Duodenal mucosa (tissue), 2 donors: ENCODE data around the gene BTBD10.

ENCODE experiments used
- H3K27ac ChIP-seq: one replicate; pipeline ENCODE4 v1.7.0; 2013; ENCODE audit warnings: low read depth, low read length
- H3K27me3 ChIP-seq, 2 donors: one replicate each; pipeline ENCODE4 v1.7.0; 2013; ENCODE audit warnings: low read length in 2 of 2, control low read depth in 1 of 2; ENCODE audit not compliant: insufficient read depth in 2 of 2, control insufficient read depth in 1 of 2
- H3K36me3 ChIP-seq, 2 donors: one replicate each; pipeline ENCODE4 v1.7.0; 2013; ENCODE audit warnings: low read length in 2 of 2, control low read depth in 1 of 2; ENCODE audit not compliant: insufficient read depth in 2 of 2, control insufficient read depth in 1 of 2
- H3K4me1 ChIP-seq, 2 donors: one replicate each; pipeline ENCODE4 v1.7.0; 2013; ENCODE audit warnings: low read length in 2 of 2, control low read depth in 1 of 2; ENCODE audit not compliant: insufficient read depth in 2 of 2, control insufficient read depth in 1 of 2
- H3K4me3 ChIP-seq, 2 donors: one replicate each; pipeline ENCODE4 v1.7.0; 2013; ENCODE audit warnings: low read length in 2 of 2, low read depth in 1 of 2
- H3K9ac ChIP-seq, 2 donors: one replicate each; pipeline ENCODE4 v1.7.0; 2013; ENCODE audit warnings: low read length in 2 of 2, low read depth in 1 of 2
- H3K9me3 ChIP-seq, 2 donors: one replicate each; pipeline ENCODE4 v1.7.0; 2013; ENCODE audit warnings: low read length in 2 of 2, control low read depth in 1 of 2; ENCODE audit not compliant: control insufficient read depth in 1 of 2

Gene BTBD10

DNA sequence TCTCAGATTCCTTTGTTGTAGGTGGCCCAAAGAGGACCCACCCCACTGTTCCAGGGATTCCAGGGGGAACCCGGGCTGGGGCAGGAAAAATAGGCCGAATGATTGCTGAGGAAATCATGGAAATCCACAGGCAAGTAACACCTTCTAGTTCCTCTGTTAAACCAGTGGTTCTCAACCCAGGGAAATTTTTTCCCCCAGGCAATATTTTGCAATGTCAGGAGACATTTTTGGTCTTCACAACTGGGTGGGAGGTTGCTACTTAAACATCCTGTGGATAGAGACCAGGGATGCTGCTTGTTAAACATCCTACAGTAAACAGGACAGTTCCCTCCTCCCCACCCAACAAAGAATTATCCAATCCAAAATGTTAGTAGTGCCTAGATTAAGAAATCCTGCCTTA is 84.7 kb downstream of the BTBD10 start:
- Histone ChIP-seq H3K4me1 (peaks cover 6 to 9% of the 10 kb centered on the region in 2 donors), H3K27ac (no peak overlapping the region), H3K36me3 (peaks cover 57 to 80% of the 10 kb centered on the region in 2 donors), H3K27me3 (no peaks in the 10 kb centered on the region), H3K4me3 (no peak overlapping the region), H3K9me3 (no peaks in the 10 kb centered on the region), H3K9ac (no peak overlapping the region)

DNA sequence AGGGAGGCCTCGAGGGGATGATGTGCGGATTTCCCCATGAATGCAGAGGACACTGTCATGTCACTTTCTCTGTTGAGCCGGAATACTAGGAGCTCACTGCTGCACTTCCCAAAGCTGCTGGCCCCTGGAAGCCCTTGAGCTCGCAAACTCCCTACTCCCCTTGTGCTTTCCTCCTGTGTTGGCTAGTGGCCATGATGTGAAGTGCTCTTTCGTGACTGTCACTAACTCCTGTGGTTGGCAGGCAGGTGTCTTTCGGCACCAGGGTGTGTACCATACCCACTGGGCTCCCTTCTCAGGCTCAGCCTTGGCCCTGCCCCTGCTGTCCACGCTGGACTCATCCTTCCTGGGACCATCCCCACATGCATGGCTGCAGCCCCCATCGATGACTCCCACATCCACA is 86.2 kb downstream of the BTBD10 start:
- no peak overlapping the region for H3K4me3 ChIP-seq
- no peaks in the 10 kb centered on the region for H3K9me3 ChIP-seq
- H3K4me1 ChIP-seq = peaks cover 6 to 9% of the 10 kb centered on the region in 2 donors
- peaks cover 53 to 81% of the 10 kb centered on the region in 2 donors for H3K36me3 ChIP-seq
- no peaks in the 10 kb centered on the region for H3K27me3 ChIP-seq
- no peak overlapping the region for H3K9ac ChIP-seq
- no peak overlapping the region for H3K27ac ChIP-seq

DNA sequence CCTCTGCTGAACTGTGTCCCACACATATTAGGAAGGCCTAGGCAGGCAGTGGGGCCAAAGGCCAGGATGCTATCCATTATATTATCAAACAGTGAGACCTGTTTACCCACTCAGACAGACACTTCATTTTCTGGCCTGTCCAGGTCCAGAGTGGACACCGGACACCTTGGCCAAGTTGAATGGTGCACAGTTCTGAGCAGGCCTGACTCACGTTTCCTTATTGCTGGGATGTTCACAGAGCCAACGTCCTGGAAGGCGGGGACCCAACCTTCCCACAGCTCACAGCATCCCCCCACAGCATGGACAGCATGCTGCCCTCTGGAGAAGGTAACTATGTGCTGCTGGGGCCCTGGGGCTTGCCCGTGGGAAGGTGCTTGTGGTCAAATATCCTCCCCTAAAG is 86.6 kb downstream of the BTBD10 start:
- Histone ChIP-seq H3K4me1 (peaks cover 6 to 9% of the 10 kb centered on the region in 2 donors), H3K9me3 (no peaks in the 10 kb centered on the region), H3K36me3 (peaks cover 57 to 81% of the 10 kb centered on the region in 2 donors), H3K27me3 (no peaks in the 10 kb centered on the region), H3K27ac (no peak overlapping the region), H3K9ac (no peak overlapping the region), H3K4me3 (no peak overlapping the region)

DNA sequence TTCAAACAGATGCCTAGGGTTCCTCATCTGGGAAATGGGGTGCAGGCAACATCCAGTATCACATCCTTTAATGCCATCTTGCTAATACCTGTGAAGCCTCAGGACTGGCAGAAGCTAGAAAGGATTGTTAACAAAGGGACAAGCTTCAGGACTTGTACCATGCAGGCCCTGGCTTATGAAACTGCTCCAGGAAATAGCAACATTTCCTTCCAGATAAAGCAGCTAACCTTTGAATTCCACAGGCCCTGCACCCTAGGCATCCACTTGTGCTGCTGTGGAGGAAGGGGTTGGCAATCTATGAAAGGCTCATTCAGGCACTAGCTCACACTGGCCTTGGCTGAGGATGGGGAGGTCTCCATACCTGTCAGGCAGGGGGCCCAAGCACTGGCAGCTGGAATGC is 87.2 kb downstream of the BTBD10 start:
- no peak overlapping the region for H3K4me3 ChIP-seq
- peaks cover 52 to 79% of the 10 kb centered on the region in 2 donors for H3K36me3 ChIP-seq

DNA sequence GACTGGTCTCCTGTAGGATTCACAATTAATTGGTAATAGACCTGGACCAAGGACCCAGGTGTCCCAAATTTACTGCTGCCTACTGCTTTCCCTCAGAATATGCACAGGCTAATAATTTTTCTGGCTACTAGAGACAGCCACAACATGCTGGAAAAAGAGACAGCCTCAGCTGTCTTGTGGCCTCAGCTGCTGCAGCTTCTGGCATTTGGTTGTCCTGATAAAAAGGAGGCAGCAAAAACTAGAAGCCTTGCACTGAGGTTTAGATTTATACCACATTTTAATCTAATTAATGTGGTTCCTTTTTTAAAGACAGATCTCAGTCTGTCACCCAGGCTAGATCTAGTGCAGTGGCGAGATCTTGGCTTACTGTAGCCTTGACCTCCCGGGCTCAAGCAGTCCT is 89.8 kb downstream of the BTBD10 start:
- Histone ChIP-seq H3K9me3 (no peaks in the 10 kb centered on the region), H3K27ac (no peak overlapping the region), H3K36me3 (peaks cover 45 to 79% of the 10 kb centered on the region in 2 donors), H3K4me1 (peaks cover 6 to 9% of the 10 kb centered on the region in 2 donors), H3K9ac (no peak overlapping the region), H3K4me3 (no peak overlapping the region), H3K27me3 (no peaks in the 10 kb centered on the region)

More for the DNA sequence above, 87.2 kb downstream of the BTBD10 start:
- Histone ChIP-seq H3K4me1 (peaks cover 6 to 9% of the 10 kb centered on the region in 2 donors), H3K9me3 (no peaks in the 10 kb centered on the region), H3K9ac (no peak overlapping the region), H3K27me3 (no peaks in the 10 kb centered on the region), H3K27ac (no peak overlapping the region)

DNA sequence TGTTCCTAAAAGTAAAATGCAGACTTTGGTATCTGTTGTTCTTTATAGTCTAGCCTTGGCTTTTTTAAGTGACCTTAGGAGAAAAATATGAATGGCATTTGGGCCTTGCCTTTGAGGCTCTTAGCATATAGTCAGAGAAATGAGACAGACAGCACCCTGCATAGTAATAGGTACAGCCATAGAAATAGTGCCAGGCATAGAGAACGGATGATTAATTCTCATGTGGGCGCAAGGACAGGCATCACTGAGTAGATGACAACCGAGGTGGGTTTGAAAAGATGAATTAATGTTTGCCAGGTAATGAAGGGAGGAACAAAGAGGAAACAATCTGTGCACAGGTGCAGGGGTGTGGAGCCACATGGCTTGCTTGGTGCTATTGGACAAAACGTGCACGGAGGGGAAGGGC is 95.0 kb downstream of the BTBD10 start:
- Histone ChIP-seq H3K4me1 (no peaks in the 10 kb centered on the region), H3K9me3 (no peaks in the 10 kb centered on the region), H3K9ac (no peak overlapping the region), H3K27me3 (no peaks in the 10 kb centered on the region), H3K27ac (no peak overlapping the region), H3K4me3 (no peak overlapping the region), H3K36me3 (peaks cover 30 to 80% of the 10 kb centered on the region in 2 donors)

DNA sequence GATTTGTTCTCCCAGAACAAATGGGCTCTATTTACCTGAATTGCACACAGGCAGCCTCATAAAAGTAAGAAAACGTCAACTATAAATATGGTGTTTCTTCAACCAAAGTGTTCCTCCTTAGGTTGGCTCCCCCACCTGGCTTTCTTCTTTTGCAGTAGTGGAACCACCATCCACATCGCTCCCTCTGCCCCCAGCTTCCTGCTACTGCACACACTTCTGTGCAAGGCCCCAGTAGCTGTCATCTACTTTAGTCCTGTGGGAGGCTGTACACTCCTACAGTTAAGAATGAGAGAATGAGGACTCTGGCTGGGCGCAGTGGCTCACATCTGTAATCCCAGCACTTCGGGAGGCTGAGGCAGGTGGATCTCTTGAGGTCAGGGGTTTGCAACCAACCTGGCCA is 95.9 kb downstream of the BTBD10 start:
- no peak overlapping the region for H3K27ac ChIP-seq
- H3K4me1 ChIP-seq = no peaks in the 10 kb centered on the region
- no peaks in the 10 kb centered on the region for H3K9me3 ChIP-seq
- no peak overlapping the region for H3K4me3 ChIP-seq
- peaks cover 30 to 78% of the 10 kb centered on the region in 2 donors for H3K36me3 ChIP-seq
- H3K9ac ChIP-seq = no peak overlapping the region
- H3K27me3 ChIP-seq = no peaks in the 10 kb centered on the region

DNA sequence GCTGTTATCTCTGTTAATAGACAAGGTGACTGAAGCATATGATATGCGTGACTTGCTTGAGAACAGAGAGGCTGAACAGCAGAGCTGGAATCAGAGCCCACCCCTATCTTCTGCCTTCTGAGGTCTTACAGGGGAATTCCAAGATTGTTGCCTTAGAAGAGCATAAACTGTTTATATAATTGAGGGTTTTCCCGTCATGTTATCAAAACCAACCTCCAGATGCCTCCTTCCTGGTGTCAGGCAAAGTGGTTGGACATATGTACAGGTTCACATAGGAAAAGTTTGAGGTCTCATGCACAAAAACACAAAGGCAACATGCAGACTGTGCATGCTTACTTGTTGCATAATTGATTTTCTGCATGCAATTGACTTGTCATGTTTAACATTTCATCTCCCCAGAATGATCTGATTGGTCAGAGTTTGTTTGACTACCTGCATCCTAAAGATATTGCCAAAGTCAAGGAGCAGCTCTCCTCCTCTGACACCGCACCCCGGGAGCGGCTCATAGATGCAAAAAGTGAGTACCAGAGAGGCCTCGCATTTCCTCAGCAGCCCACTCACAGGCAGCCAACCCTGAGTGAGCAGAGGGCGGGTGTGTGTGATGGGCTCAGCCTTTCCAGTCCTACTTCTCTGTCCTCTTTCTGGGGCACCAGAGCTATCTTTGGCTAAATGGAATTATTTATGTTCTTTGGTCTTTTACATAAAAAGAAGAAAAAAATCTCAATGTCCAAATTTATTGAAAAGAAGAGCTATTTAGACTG is 96.6 kb downstream of the BTBD10 start:
- peaks cover 30 to 77% of the 10 kb centered on the region in 2 donors for H3K36me3 ChIP-seq
- no peaks in the 10 kb centered on the region for H3K9me3 ChIP-seq
- H3K27me3 ChIP-seq = no peaks in the 10 kb centered on the region
- no peak overlapping the region for H3K27ac ChIP-seq
- H3K4me3 ChIP-seq = no peak overlapping the region
- no peak overlapping the region for H3K9ac ChIP-seq
- H3K4me1 ChIP-seq = no peaks in the 10 kb centered on the region

DNA sequence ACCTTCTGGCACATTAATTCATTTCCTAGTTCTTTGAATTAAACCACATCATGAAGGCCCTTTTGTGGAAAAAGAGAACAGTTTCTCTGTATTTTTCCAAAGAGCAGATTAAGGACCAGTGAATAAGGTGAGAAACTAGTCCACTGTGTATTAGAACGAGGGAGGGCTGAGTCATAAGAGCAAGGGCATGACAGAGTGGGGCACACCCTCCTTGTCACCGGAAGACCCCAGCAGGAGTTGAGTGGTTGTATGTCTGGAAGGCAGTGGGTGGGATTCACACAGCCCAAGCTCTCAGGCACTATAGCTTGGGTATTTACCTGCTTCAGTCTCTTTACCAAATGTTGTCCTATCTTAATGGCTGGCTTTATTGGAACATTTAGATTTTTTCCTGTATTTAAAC is 98.6 kb downstream of the BTBD10 start:
- Histone ChIP-seq H3K9ac (no peak overlapping the region), H3K4me3 (no peak overlapping the region), H3K36me3 (peaks cover 27 to 77% of the 10 kb centered on the region in 2 donors), H3K27ac (no peak overlapping the region), H3K4me1 (no peaks in the 10 kb centered on the region), H3K27me3 (no peaks in the 10 kb centered on the region), H3K9me3 (no peaks in the 10 kb centered on the region)

DNA sequence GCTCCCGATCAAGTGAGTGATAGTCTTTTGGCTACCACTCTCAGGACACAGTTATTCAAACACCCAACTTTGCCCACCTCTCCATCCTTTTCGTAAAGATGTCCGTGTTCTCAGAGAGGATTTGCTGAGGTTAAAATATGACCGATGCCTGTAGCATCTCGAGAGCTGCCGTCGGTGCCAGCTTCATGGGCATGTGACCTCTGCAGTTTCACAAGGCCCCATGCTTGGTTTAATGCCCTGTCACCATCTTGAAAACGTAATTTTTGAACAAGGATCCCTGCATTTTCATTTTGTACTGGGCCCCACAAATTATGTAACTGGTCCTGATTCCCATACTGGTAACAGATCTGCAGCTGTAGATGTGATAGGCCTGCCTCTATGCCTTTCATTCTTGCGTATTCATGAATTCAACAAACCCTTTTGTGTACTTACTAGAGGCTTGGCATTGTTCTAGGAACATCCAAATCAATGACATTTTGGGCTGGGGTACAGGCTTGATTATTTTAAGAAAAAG is 100.4 kb downstream of the BTBD10 start:
- Histone ChIP-seq H3K4me3 (no peak overlapping the region), H3K36me3 (peaks cover 31 to 75% of the 10 kb centered on the region in 2 donors), H3K27ac (no peak overlapping the region)

More for the DNA sequence above, 100.4 kb downstream of the BTBD10 start:
- Histone ChIP-seq H3K9me3 (no peaks in the 10 kb centered on the region), H3K9ac (no peak overlapping the region), H3K27me3 (no peaks in the 10 kb centered on the region), H3K4me1 (no peaks in the 10 kb centered on the region)
